NB4 (cell line): ENCODE data around the gene AMBN.

Experiments used
- DNase-seq: peaks from one replicate; pipeline ENCODE4 v3.0.0; 2010; ENCODE audit warnings: low read depth
- H3K4me3 ChIP-seq: one replicate; pipeline ENCODE4 v1.5.1; 2011; ENCODE audit warnings: mild to moderate bottlenecking, low read depth, low read length, moderate library complexity
- CTCF ChIP-seq: IDR thresholded peaks from one replicate; pipeline ENCODE4 v1.5.1; 2012; ENCODE audit warnings: low read depth, low read length
- MAX ChIP-seq: IDR thresholded peaks from 2 replicates; pipeline ENCODE4 v1.6.1; 2011; ENCODE audit warnings: low read depth, low read length
- MYC ChIP-seq: IDR thresholded peaks from 2 replicates; pipeline ENCODE4 v1.6.1; 2011; ENCODE audit warnings: low read depth, low read length
- POLR2A ChIP-seq: IDR thresholded peaks from 2 replicates; pipeline ENCODE4 v1.6.1; 2011; ENCODE audit warnings: mild to moderate bottlenecking; ENCODE audit not compliant: insufficient read length; ENCODE audit errors: extremely low read depth

Gene AMBN

GRCh38 chr4:70654605-70655011 is 62.6 kb downstream of the AMBN start:
- TF ChIP-seq MAX (no peak), MYC (no peak), POLR2A (no peak), CTCF (no peak)
- H3K4me3 ChIP-seq = no peak overlapping the region
- no peak for DNase-seq
